GM12891 (cell line): ENCODE results near the gene ST3GAL6. TPM values are rescaled to one million over a fixed set of nuclear protein-coding genes. Genes with fewer than 3 reads are reported as not detected.

Source experiments
- DNase-seq: peaks from one replicate; pipeline ENCODE4 v3.0.0; 2011; ENCODE audit warnings: low spot score; ENCODE audit not compliant: insufficient read length
- FAIRE-seq: peaks from 2 replicates; lab custom pipeline; 2011; peaks lifted over from hg19 to GRCh38; lab: Jason Lieb, UNC
- PAX5 ChIP-seq: IDR thresholded peaks from 2 replicates; pipeline ENCODE4 v1.6.1; 2011; ENCODE audit warnings: low read length, moderate library complexity, mild to moderate bottlenecking; ENCODE audit not compliant: insufficient read depth, severe bottlenecking
- POLR2A ChIP-seq: IDR thresholded peaks from 2 replicates; pipeline ENCODE4 v1.6.1; 2011; ENCODE audit warnings: low read depth, low read length, control low read depth
- POLR2AphosphoS5 ChIP-seq: IDR thresholded peaks from 2 replicates; pipeline ENCODE4 v1.6.1; 2011; ENCODE audit warnings: low read depth, low read length, control low read depth
- POU2F2 ChIP-seq: IDR thresholded peaks from 2 replicates; pipeline ENCODE4 v1.6.1; 2011; ENCODE audit warnings: low read depth, mild to moderate bottlenecking, control low read depth, low read length, moderate library complexity
- SPI1 ChIP-seq: IDR thresholded peaks from 2 replicates; pipeline ENCODE4 v1.6.1; 2011; ENCODE audit warnings: low read depth, low read length, control low read depth
- TAF1 ChIP-seq: IDR thresholded peaks from 2 replicates; pipeline ENCODE4 v1.6.1; 2011; ENCODE audit warnings: low read depth, low read length, control low read depth
- polyA plus RNA-seq: library from polyadenylated mRNA; unstranded; fragments of >200 nt; gene quantifications from one replicate; pipeline ENCODE4 v1.2.1, GENCODE V29; 2012; ENCODE audit warnings: low read depth, missing spikeins, inconsistent platforms; ENCODE audit not compliant: missing spikeins

The ST3GAL6 gene, protein sequence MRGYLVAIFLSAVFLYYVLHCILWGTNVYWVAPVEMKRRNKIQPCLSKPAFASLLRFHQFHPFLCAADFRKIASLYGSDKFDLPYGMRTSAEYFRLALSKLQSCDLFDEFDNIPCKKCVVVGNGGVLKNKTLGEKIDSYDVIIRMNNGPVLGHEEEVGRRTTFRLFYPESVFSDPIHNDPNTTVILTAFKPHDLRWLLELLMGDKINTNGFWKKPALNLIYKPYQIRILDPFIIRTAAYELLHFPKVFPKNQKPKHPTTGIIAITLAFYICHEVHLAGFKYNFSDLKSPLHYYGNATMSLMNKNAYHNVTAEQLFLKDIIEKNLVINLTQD
- polyA plus RNA-seq, result 8.3 TPM

DNA sequence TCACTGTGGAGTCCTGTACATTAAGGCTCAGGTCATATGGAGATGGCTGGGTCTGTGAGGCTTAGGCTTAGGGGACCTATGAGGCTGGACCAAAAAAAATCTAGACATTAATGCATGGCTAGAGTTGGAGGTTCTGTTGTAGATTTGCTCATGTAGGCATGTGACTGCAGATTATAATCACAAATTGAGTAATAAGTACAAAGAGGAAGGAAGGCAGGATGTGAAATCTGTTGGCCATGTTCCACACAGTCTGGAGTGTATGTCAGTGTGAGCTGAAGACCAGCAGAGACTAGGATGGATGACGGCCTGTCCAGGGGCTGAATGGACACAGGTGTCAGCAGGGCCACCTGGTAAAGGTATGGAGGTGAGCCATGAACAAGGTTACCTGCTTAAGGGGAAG lies at the start of gene ST3GAL6:
Gene ST3GAL6, plus strand, starts transcription at position 265 of the 400 bp plus-strand sequence. CDS start 5,101 bp downstream, outside the sequence.
- FAIRE-seq, result peak; percentile 91
- TF ChIP-seq PAX5 (no peak), SPI1 (peak; percentile 13; the same call in 1 of the 2 replicates)
- no peak for DNase-seq

DNA sequence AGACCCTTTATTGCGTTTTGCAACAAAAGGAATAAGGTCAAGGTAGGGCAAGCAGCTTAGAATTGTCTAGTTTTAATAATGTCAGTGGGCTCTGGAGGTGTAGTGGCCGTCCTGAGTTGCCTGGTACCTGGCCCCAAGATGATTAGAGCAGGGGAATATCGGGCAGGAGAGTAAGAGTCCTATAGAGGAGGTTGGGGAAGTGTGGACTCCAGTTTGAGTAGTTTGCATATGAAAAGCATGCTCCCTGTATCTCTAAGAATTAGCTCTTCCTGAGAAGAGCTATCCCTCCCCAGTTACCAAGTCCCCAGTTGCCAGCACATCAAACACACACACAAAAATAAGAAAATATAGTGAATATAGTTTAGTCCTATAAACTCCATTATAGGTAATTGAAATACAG lies 49.2 kb upstream of the ST3GAL6 start:
- no peak for DNase-seq
- TF ChIP-seq PAX5 (no peak), POLR2AphosphoS5 (no peak), SPI1 (no peak), POLR2A (no peak), TAF1 (no peak), POU2F2 (no peak)
- FAIRE-seq, result no peak

DNA sequence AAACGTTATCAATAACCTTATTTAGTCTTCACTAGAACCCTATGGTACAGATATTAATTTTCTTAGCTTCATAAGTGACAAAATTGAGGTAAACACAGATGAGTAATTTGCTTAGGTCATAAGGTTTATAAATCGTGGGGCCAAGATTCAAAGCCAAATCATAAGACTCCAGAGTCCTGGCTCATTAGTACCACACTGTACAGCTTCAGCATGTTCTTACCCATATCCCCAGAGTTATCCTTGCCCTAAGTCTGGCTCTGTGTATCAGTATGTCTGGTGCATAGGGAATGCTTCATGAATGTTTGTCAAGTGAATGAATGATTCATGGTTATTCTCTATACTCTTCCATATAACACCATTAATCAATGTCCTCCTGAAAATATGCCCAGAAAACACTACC lies 45.6 kb upstream of the ST3GAL6 start:
- DNase-seq, result no peak
- no peak for FAIRE-seq
- no peak for TF ChIP-seq PAX5
- no peak for TF ChIP-seq POLR2A
- no peak for TF ChIP-seq POLR2AphosphoS5
- TF ChIP-seq SPI1, result no peak
- TF ChIP-seq TAF1, result no peak
- TF ChIP-seq POU2F2, result no peak

DNA sequence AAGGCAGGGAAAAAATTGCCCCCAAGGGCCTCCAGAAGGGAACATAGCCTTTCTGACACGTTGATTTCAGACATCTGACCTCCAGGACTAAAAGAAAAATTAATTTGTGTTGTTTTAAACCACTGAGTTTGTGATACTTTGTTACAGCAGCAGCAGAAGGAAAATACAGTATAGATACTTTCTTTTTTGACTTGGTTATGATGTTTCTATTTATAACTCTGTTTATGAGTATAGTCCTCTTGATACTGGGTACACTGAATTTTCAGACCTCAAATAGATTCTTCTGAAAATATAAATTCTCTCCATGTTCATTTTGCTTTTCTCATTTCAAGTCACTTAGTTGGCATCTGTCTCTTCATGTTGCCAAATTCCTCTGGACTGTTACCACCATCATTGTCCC lies 44.4 kb upstream of the ST3GAL6 start:
- no peak for FAIRE-seq
- TF ChIP-seq TAF1, result no peak
- no peak for TF ChIP-seq PAX5
- no peak for TF ChIP-seq POLR2AphosphoS5
- no peak for TF ChIP-seq SPI1
- TF ChIP-seq POU2F2, result no peak
- no peak for TF ChIP-seq POLR2A
- DNase-seq, result no peak

DNA sequence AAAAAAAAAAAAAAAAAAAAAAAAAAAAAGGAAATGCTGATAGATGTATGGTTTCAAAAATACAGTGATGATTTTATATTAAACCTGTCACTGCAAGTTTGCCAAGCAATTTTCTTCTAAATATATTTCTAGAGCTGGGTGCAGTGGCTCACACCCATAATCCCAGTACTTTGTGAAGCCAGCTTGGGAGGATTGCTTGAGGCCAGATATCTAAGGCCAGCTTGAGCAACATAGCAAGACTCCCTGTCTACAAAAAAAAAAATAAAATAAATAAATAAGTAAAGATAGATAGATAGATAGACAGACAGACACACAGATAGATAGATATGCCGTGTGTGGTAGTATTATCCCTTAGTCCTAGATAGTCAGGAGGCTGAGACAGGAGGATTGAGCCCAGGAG lies 41.4 kb upstream of the ST3GAL6 start:
- TF ChIP-seq TAF1, result no peak
- no peak for TF ChIP-seq POU2F2
- no peak for TF ChIP-seq POLR2AphosphoS5
- no peak for TF ChIP-seq SPI1
- no peak for TF ChIP-seq PAX5
- no peak for TF ChIP-seq POLR2A
- DNase-seq (no peak), FAIRE-seq (no peak)

GRCh38 chr3:98722389-98722788 lies 40.8 kb upstream of the ST3GAL6 start:
- no peak for FAIRE-seq
- DNase-seq, result no peak
- TF ChIP-seq POU2F2 (no peak), TAF1 (no peak), POLR2AphosphoS5 (no peak), PAX5 (no peak), POLR2A (no peak), SPI1 (no peak)

- DNase-seq (no peak), FAIRE-seq (no peak)
- TF ChIP-seq POU2F2, result no peak
- TF ChIP-seq POLR2AphosphoS5, result no peak
- TF ChIP-seq TAF1, result no peak
- no peak for TF ChIP-seq PAX5
- TF ChIP-seq SPI1, result no peak
- TF ChIP-seq POLR2A, result no peak
Measured at GRCh38 chr3:98725352-98725751, 37.8 kb upstream of the ST3GAL6 start.

- DNase-seq, result no peak
- no peak for FAIRE-seq
- TF ChIP-seq PAX5 (no peak), TAF1 (no peak), POLR2AphosphoS5 (no peak), SPI1 (no peak)
Measured at GRCh38 chr3:98726084-98726483, 37.1 kb upstream of the ST3GAL6 start.

DNA sequence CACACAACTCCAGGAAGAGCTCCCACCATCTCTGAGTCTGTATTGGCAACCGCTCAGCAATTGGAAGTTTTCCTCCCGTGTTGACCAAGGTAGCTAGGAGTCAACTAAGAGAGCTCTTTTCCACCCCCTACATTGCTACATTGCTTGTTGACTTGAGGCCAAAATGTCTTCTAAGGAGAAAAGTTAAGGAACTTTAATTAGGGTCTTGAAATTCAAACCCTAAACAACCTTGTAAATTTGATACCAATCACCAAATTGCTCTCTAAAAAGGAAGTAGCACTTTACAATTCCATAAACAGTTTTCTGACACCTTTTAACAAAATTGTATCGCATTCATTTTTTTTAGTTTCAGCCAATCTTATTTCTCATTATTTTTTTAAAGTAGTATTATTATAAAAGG lies 35.5 kb upstream of the ST3GAL6 start:
- no peak for FAIRE-seq
- DNase-seq, result no peak
- TF ChIP-seq POLR2A, result no peak
- no peak for TF ChIP-seq PAX5
- TF ChIP-seq SPI1, result no peak
- TF ChIP-seq POLR2AphosphoS5, result no peak
- no peak for TF ChIP-seq POU2F2
- no peak for TF ChIP-seq TAF1

DNA sequence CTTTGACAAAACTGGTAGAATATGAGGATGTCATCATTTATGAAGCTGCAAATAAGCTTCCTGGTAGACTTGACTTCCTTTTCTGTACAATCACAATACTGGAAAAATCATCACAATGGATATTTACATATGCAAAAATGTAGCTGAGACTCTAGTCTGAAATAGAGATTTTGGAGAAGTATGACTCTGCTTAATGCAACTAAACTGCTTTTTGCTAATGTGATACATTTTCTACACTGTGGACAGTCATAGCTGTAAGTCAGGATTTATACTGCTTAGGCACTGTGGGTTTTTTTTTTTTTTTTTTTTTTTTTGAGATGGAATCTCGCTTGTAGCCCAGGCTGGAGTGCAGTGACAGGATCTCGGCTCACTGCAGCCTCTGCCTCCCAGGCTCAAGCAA lies 34.5 kb upstream of the ST3GAL6 start:
- FAIRE-seq, result no peak
- no peak for TF ChIP-seq POLR2A
- TF ChIP-seq PAX5, result no peak
- TF ChIP-seq TAF1, result no peak
- TF ChIP-seq POLR2AphosphoS5, result no peak
- TF ChIP-seq POU2F2, result no peak
- no peak for TF ChIP-seq SPI1
- DNase-seq, result no peak

DNA sequence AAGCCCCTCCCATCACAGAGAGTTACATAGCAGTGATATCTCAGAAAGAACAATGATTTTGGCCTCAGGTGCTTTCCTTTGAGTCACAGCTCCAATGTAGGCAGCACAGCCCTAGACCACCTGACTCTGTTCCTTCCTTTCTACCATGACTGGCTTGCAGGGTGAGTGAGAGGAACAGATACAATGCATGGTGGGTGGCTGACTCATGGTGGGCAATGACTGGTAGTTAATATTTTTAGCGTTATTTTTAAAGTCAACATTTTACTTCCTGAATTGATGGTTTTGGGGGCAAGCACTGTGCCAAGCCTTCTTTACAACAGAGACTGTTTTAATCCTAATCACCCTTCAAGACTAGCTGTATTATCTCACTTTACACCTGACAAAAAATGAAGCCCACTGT lies 32.8 kb upstream of the ST3GAL6 start:
- TF ChIP-seq POU2F2 (0 out of 2 replicates have a peak, but pooled peaks have one; percentile 22), POLR2AphosphoS5 (peak; percentile 45; the same call in 1 of the 2 replicates), TAF1 (peak; percentile 15; the same call in 1 of the 2 replicates), POLR2A (peak; percentile 55; the same call in 1 of the 2 replicates), SPI1 (peak; percentile 84), PAX5 (no peak)
- FAIRE-seq (peak; percentile 88), DNase-seq (peak; percentile 26)
